Left cardiac atrium (tissue), 4 donors: Measurements from ENCODE around the gene MACROH2A1. TPM values are rescaled to one million over a fixed set of nuclear protein-coding genes. Genes with fewer than 3 reads are reported as not detected.
"Not testable (repeated sequence)": the region's sequence is repeated elsewhere in the genome, so short reads cannot be mapped to it uniquely, and the experiment has no call there.

Experiments
- ATAC-seq, 2 donors: fragments of 200-7000 bp; cut with Tn5 transposase; one replicate each; pipeline ENCODE4 v1.9.1; 2020; ENCODE audit warnings: mild to moderate bottlenecking in 2 of 2, moderate library complexity in 2 of 2
- DNase-seq: peaks from one replicate; pipeline ENCODE4 v3.0.0-alpha.2; 2020
- intact Hi-C, 2 donors: fragments of 100-400 bp; cut with DNase I; formaldehyde crosslinking; loops; one replicate each; pipeline versions ENCODE4 v1.14.1 to v1.15.1; 2022 to 2023
- total RNA-seq, 2 donors: library from RNA; stranded (reverse); fragmentation: NEBNext Ultra II Directional; extraction: Animal tissue kit (Norgen Biotek cat#: 25700); gene quantifications; one replicate each; pipeline ENCODE4 v1.2.1, GENCODE V29; 2021
- donor health status: DM: no; HTN: yes; CAD: no.
- donor health status: DM: no; HTN: yes; CAD: no; lungs with severe emphysema.
- donor health status: DM: yes; HTN: yes; CAD: no.
- donor health status: Dilated cardiomyopathy.

The MACROH2A1 gene
- total RNA-seq, 2 donors from 2014 or later = 101 to 138 TPM

- ATAC-seq = no peak
- intact Hi-C loops = no loop called here
- no peak for DNase-seq
Measured at GRCh38 chr5:135364421-135365262, 34.4 kb downstream of the MACROH2A1 start.

GRCh38 chr5:135363342-135363741 is 35.7 kb downstream of the MACROH2A1 start:
- not testable (repeated sequence) for DNase-seq

GRCh38 chr5:135362102-135362501 is 36.9 kb downstream of the MACROH2A1 start:
- intact Hi-C loops = no loop called here
- ATAC-seq = no peak
- DNase-seq = no peak

More at GRCh38 chr5:135363342-135363741, 35.7 kb downstream of the MACROH2A1 start:
- intact Hi-C loops, ATAC-seq: not testable (repeated sequence)

- intact Hi-C loops = no loop called here
- no peak for ATAC-seq
- DNase-seq = no peak
Measured at GRCh38 chr5:135360278-135361274, 38.5 kb downstream of the MACROH2A1 start.

GRCh38 chr5:135359374-135360165 is 39.5 kb downstream of the MACROH2A1 start:
- DNase-seq (no peak), ATAC-seq (no peak)
- intact Hi-C loops = no loop called here

- intact Hi-C loops = no loop called here
- DNase-seq (no peak), ATAC-seq (no peak)
Measured at GRCh38 chr5:135357685-135358084, 41.3 kb downstream of the MACROH2A1 start.

- intact Hi-C loops = no loop called here
- ATAC-seq = peak; percentile 94 to 96
Measured at GRCh38 chr5:135356522-135357318, 42.3 kb downstream of the MACROH2A1 start.

GRCh38 chr5:135355169-135355568 is 43.9 kb downstream of the MACROH2A1 start:
- intact Hi-C loops = loop anchor here in 1 of 2 donors (2.0 kb wide), 1 partner anchor 14 kb away; no protein-coding TSS in a partner anchor
- peak in 1 of 2 donors; percentile 21 for ATAC-seq
- no peak for DNase-seq

More at GRCh38 chr5:135356522-135357318, 42.3 kb downstream of the MACROH2A1 start:
- DNase-seq = peak; percentile 89

- peak; percentile 20 to 60 for ATAC-seq
- intact Hi-C loops = loop anchor here in 1 of 2 donors (2.0 kb wide), 1 partner anchor 15 kb away; no protein-coding TSS in a partner anchor
- no peak for DNase-seq
Measured at GRCh38 chr5:135353952-135354721, 44.9 kb downstream of the MACROH2A1 start.

GRCh38 chr5:135350536-135350935 is 48.5 kb downstream of the MACROH2A1 start:
- ATAC-seq = peak; percentile 33 to 37
- DNase-seq = no peak
- intact Hi-C loops = no loop called here

- DNase-seq = no peak
- intact Hi-C loops = no loop called here
- no peak for ATAC-seq
Measured at GRCh38 chr5:135349886-135350285, 49.1 kb downstream of the MACROH2A1 start.

- intact Hi-C loops = no loop called here
- DNase-seq (no peak), ATAC-seq (no peak)
Measured at GRCh38 chr5:135349451-135349850, 49.6 kb downstream of the MACROH2A1 start.

GRCh38 chr5:135348918-135349317 is 50.1 kb downstream of the MACROH2A1 start:
- intact Hi-C loops = no loop called here
- peak; percentile 40 to 73 for ATAC-seq
- no peak for DNase-seq

GRCh38 chr5:135347392-135347791 is 51.6 kb downstream of the MACROH2A1 start:
- ATAC-seq = no peak
- intact Hi-C loops = no loop called here
- no peak for DNase-seq

GRCh38 chr5:135345956-135346731 is 52.9 kb downstream of the MACROH2A1 start:
- no peak for DNase-seq
- intact Hi-C loops = no loop called here
- no peak for ATAC-seq

GRCh38 chr5:135344349-135344748 is 54.7 kb downstream of the MACROH2A1 start:
- DNase-seq (no peak), ATAC-seq (no peak)
- intact Hi-C loops = no loop called here
